ENCODE results near the gene LILRB2.
"Not testable (repeated sequence)": the region's sequence is repeated elsewhere in the genome, so short reads cannot be mapped to it uniquely, and the experiment has no call there.

The LILRB2 gene

DNA sequence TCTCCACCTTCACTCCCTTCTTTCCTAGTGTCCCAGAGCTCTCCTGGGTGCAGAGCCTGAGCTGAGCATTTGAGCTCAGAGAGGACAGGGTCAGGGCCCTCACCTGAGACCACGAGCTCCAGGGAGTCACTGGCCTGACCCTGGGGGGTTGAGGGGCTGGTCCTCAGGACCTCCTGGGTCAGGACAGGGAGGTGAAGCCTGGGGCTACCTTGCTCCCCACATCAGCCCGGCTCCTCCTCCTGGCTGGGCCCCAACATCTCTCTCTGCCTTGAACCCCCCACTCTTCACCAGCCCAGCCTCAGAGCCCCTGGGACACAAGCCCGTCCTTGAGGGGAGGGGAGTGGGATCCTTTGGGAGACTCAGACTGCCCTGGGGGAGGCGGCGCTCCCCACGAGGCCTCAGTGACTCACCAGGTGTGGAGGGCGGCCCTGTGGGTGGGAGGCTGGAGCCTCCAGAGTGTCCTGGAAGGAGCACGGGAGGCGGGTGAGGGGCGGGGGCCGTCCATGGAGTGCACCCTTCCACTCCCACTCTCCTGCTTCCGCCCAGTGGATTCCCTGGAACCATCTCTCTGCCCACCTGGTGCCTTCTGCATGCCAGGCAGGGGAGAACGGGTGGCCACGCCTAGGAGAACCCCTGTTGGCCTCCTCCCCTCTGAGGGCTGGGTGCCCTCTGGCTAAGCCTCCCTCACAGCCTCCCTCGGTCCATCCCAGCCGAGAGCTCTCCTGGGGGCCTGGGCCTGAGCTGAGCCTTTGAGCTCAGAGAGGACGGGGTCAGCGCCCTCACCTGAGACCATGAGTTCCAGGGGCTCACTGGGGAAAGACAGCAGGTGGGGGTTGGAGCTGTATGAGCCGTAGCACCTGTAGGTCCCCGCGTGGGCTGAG, 41.2 kb downstream of the LILRB2 start:
- not testable (repeated sequence) for DNase-seq

DNA sequence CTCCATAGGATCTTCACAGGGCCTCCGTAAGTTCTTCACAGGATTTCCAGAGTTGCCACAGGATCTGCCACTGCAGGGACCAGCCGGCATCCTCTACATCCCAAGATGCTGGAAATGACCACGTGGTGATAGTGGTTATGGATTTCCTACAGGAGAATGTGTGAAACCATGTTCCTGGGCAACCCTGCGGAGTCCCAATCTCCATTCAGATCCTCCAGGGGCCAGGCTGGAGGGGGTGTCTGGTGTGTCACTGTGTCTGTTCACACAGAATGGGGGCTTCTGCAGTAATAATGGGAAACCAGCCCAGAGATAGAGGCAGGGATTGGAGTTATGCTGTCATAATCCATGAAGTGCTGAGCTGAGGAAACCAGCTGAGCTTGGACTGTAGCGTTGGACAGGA, 47.0 kb downstream of the LILRB2 start:
- no peak for DNase-seq

DNA sequence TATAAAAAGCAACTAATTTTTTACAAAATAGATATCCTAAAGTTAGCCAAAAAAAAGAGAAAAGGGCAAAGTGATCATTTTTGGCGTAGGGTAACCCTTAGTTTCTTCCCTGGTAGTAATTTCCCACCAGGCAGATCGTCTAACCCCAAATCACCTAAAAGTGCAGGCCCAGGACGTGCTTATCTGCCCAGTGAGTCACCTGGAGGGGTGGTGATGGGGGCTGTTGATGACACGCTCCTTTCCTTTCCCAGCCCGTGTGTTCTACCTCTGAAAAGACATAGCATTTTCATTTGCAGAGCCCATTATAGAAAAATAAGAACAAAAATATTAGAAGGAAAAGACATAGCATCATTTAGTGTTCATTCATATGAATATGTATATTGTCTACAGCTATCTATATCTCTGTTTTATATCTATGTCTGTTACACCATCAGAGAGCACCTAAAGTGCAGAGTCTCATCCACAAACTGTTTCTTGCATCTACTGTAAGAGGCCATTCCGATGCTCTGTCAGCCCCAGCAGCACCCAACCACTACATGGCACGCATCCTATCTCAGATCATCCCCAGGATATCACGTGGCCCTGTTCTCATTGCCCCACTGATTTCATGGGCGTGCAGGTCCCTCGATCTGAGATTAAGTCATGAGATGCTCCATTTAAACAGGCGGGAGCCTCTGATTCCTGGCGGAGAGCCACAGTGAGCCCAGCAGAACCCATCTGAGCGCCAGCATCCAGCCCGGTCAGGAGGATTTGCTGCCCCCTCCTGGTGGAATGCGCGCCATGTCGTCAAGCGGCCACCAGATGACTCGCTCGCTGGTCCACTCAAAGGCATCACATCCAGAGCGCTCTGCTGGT, 49.6 kb downstream of the LILRB2 start:
- DNase-seq: peak; percentile 61

DNA sequence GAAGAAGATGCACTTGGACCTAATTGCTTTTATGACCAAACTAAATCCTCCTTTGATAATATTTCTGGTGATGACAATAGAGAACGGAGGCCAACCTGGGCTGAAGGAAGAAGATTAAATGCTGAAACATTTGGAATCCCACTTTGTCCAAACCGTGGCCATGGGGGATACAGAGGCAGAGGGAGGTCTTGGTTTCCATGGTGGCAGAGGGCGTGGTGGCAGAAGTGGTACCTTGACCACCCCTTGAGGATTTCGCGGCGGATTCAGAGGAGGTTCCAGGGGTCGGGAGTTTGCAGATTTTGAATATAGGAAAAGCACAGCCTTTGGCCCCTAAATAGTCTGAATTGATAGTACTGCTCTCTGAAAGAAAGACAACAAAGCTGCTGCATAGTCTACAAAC, 50.9 kb downstream of the LILRB2 start:
- DNase-seq: no peak

DNA sequence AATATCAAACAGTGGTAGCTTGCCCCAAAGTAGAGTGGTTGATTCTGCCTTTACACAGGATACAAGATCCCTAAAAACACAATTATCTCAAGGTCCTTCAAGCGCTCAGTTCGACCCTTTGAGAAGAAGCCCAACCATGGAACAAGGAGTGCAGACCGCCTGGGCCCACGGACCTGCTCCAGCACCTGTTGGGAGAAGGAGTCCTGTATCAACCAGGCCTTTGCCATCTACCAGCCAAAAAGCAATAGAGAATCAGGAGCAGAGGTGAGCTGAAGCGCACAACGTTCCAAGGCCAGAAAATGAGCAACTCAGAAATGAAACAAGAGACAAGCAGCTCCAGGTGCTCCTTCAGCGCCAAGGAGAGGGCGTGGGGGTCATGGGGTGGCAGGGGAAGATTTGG, 51.8 kb downstream of the LILRB2 start:
- DNase-seq: no peak

GRCh38 chr19:54224619-54225018, 56.3 kb downstream of the LILRB2 start:
- not testable (repeated sequence) for DNase-seq

DNA sequence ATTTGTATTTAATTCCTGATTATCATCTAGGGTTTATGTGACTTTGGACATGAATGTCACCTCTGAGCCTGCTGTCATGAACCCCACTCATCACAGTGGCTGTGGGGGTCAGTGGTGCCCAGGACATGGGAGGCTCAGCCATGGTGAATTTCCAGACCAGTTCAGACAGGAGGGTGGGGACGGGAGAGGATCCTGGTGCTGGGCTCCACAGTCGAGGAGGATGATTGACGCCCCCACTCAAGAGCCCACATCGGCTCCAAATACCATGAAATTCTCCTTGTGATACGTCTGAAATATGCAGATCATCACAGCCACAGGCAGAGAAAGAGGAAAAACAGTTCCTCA, 57.0 kb downstream of the LILRB2 start:
- DNase-seq: not testable (repeated sequence)

Measured in NCI-H1092 treated with DMSO at 0.1 percent for 48 hours (cell line).